GM19238 (cell line): ENCODE results near the gene NCAN.
A peak's percentile ranks its signal among the peaks of the same experiment; 100 is the strongest.
"Not testable (repeated sequence)": the region's sequence is repeated elsewhere in the genome, so short reads cannot be mapped to it uniquely, and the experiment has no call there.

Experiments used
- DNase-seq: peaks from one replicate; pipeline ENCODE4 v3.0.0; 2011; ENCODE audit warnings: low spot score; ENCODE audit not compliant: insufficient read length

The NCAN gene

DNA sequence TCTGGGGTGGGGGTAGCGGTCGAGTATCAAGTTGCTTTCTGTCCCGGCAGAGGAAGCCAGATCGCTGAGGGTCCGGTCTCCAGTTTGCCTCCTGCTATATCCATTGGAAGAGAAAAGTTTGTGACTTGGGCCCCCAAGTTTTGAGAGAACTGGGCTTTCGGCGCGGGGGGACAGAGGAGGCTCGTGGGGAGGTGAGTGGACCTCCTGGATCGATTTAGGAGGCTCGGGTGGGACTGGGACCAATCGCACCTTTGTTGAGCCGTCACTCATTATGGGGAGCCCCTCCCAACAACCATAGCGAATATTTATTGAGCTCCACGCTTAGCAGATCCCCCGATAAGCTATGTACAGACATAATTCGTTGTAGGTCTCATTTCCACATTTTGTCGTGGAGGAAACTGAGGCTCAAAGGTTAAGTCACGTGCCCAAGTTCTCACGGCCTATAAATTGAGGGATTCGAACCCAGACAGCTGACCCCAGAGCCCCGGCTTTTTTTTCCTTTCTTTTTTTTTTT is 18.8 kb upstream of the NCAN start:
- DNase-seq: no peak

DNA sequence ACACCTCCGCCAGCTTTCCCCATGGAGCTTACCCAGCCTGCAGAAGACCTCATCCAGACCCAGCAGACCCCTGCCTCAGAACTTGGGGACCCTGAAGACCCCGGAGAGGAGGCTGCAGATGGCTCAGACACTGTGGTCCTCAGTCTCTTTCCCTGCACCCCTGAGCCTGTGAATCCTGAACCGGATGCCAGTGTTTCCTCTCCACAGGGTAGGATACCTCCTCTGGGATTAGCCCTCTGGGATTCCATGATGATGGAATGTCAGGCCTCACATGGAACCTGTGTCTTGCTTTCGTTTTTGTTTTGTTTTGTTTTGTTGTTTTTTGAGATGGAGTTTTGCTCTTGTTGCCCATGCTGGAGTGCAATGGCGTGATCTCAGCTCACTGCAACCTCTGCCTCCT is 17.8 kb upstream of the NCAN start:
- DNase-seq: no peak

DNA sequence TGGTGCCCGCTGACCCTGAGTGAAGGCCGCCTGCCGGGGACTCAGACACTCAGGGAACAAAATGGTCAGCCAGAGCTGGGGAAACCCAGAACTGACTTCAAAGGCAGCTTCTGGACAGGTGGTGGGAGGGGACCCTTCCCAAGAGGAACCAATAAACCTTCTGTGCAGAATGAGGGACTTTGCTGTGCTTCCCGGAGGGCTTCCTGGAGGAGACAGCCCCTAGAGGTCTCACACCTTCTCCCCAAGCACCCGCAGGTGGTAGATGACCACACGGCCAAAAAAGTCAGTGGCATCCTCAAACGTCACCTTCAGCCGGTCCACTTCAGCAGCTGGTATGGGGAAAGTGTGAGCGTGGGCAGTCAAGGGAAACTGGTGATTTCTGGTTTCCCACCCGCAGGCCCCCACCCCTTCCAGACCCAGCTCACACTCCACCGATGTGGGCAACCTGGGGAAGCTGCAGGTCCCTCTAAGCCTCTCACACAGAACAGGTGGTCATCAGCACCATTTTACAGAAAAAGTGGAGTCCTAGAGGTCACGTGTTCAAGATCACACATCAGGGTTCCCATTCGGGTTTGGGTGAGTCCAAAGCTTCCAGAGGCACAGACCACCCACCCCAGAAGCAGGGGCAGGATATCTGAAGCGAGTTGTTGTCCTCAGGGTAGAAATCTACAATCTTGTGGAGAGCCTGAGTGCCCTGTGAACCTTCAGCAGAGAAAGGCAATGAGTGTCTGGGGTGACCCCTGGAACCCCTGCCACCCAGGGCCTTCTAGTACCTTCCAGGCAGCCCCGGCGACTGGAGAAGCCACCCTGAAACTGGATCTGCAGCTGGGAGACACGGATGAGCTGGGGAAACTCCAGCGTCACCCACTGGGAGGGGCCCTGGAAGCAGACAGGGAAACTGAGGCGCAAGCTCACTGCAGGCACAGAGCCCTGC is 9.8 kb upstream of the NCAN start:
- DNase-seq: no peak

DNA sequence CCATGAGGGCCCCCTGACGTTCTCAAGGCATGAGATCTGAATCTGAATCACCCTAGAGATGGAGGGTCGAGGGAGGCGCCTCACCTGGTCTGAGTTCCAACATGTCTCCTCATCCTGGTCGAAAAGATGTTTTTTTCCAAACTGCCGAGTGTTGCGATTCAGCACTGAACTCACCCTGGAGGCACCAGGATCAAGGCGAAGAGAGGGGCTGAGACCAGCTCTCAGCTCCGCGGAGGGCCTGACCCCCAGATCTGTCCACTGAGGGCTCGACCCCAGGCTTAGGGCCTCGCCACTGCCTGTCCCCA is 9.1 kb upstream of the NCAN start:
- DNase-seq: no peak

DNA sequence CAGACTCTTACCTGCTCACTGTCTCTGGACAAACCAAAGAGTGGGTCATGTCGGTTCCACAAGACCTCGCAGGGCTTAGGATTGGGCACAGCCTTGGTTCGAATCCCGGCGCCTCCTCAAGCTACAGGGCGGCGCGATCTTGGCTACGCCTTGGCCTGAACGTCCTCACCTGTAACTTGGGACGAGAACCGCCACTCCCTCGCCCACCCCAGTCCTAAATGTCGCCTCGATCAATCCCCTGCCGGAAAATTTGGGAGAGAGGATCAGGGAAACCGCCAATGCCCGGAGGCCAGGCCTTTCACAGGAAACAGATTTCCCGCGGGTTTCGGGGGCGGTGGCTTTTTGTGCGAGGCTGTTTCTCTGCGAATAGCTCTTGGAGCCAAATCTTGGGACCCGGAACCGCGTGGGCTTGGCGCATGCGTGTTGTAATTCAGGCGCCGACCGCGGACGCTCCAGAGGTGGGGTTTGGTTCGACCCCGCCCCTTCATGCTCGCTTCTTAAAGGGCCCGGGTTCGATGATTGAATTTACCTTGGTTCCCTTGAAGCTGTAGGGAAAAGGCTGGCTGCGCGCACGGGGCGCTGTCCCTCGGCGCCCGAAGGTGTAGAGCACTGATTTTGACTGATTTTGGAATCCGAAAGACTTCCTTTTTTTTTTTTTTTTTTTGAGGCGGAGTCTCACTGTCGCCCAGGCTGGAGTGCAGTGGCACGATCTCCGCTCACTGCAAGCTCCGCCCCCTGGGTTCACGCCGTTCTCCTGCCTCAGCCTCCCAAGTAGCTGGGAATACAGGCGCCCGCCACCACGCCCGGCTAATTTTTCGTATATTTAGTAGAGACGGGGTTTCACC is 8.5 kb upstream of the NCAN start, which contains the start of gene NR2C2AP:
Gene NR2C2AP (minus strand): TSS at position 403 of the 845 bp plus-strand sequence. CDS start 354 bp downstream, at position 49.
- DNase-seq: peak; percentile 98

DNA sequence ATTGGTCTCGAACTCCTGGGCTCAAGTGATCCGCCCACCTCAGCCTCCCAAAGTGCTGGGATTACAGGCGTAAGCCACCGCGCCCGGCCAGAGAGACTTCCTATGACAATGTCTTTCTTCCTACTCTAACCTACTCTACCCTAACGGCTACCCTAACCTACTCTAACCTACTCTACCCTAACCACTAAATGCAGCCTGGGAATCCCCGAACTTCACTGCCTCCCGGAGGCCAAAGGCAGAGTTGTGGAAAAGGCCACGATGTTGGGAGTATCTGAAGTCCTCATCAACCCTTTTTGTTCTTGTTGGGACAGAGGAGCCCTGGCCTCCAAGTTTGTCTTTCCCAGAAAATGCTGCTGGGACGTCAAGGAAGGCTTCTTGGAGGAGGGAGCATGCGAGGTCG is 7.6 kb upstream of the NCAN start:
- DNase-seq: no peak

DNA sequence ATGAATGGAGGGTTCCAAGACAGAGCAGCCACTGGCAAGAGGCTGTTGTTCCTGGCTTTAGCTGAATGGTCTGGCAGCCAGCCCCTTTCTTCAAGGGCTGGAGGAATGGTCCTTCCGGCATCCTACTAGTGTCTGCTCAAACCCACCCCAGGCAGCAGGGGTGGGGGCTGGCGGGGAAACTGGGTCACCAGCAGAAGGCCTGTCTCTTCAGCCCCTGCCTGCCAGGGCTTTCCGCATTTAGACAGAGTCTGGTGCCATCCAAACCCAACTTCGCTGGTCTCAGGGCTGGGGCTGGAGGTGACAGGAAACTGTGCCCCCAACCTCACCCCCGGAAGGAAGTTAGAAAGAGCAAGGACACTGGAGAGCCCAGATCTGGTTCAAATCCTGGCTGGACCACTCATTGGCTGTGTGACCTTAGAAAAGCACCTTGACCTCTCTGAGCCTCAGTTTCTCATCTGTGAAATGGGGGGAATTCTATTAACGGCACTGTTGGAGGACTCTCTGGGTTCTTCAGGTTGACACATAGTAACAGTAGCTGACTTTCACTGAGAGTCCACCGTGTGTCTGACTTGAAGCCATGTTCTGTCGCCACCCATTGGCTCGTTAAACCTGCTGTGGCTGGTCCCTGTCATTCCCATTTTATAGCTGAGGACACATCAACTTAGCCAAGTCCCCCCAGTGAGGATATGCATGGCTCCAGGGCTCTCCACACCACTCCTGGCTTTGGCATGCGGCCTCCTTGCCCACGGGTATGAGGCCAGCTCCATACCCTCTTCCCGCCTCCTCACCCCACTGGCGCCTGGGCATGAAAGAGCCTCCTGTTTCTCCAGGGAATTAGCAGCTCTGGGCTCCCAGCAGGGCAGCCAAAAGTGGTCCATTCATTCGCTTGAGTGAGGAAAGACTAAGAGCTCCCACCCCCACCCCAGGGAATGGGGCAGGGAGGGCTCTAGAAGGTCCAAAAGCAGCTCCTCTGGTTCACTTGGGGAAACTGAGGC is 6.0 kb upstream of the NCAN start:
- DNase-seq: no peak

DNA sequence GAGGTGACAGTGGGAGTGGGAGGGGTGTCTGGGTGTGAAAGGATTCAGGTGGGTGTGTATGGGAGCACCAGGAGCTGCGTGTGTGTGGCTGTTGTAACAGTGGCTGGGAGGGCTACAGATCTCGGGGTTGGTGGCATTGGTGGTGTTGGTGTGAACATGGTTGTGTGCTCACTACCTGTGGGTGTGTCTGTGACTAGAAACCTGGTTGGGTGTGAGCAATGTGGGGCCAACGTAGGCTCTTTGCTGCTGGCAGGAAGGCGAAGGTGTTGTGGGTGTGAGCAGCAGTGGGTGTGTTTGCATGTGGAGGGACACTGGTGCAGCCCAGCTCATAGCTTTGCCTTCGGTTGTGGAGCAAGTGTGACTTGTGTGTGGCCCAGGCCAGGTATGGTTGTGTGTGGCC is 4.8 kb upstream of the NCAN start:
- no peak for DNase-seq

DNA sequence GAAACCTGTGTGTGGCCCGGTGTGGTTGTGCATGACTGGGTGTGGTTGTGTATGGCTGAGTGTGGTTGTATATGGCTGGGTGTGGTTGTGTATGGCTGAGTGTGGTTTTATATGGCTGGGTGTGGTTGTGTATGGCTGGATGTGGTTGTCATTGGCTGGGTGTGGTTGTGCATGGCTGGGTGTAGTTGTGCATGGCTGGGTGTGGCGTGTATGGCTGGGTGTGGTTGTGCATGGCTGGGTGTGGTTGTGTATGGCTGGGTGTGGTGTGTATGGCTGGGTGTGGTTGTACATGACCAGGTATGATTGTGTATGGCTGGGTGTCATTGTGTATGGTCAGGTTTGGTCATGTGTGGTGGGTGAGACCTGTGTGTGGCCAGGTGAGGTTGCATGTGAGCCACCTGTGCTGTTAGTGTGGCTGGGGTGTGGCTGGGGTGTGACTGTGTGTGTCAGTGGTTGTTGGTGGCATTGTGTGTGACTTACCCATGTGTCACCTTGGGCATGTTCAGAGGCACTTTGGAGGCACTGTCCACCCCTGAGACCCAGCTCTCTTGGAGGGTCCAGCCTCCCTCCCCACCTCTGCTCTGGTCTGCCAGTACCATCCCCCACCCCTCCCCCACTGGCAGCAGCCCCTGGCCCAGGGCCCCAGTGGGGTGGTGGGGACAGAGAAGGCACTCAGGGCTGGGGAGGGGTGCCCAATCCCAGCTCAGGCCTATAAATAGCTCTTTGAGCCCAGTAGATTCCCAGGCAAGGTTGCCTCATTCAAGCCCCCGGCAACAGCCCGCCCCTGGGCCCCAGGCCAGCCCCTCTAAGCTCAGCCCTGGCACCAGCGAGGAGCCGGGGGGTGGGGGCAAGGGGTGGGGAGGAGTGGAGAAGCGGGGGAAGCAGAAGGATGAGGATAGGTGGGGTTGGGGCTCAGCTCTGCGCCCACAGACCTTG is 3.9 kb upstream of the NCAN start:
- no peak for DNase-seq

DNA sequence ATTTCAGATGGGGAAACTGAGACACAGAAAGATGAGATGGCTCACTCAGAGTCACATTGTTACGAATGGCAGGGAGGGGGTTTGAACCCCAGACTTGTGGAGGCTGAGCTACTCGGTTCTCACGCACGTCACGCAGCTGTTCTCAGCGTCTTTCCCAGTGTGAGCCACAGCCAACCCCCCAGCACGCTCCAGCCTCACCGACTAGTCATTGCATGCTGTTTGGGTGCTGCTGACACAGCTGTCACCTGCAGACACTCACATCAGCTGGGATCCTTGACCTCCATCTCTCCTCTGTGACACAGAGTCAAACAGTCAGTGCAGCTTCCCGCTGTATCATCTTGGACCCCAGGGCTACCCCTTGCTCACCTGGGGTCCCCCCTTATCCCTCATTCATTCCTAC is 2.4 kb upstream of the NCAN start:
- no peak for DNase-seq

DNA sequence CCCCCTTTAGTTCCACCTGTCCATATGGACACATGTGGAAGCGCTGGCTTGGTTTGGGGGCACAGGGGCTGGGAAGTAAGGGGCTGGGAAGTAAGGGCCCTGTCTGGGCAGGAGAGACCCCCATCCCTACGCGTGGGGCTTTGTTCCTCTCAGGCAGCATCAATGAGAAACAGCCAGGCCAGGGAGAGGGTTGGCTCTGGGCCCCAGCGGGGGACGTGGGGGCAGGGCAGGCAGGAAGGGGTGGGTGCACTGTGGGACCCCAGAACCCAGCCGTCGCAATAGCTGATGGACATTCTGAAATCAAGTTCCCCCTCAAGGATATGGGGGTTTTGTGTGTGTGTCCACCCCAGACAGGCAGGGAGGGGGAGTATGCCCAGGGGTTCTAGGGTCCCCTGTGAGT is 1.2 kb downstream of the NCAN start:
- DNase-seq: no peak

DNA sequence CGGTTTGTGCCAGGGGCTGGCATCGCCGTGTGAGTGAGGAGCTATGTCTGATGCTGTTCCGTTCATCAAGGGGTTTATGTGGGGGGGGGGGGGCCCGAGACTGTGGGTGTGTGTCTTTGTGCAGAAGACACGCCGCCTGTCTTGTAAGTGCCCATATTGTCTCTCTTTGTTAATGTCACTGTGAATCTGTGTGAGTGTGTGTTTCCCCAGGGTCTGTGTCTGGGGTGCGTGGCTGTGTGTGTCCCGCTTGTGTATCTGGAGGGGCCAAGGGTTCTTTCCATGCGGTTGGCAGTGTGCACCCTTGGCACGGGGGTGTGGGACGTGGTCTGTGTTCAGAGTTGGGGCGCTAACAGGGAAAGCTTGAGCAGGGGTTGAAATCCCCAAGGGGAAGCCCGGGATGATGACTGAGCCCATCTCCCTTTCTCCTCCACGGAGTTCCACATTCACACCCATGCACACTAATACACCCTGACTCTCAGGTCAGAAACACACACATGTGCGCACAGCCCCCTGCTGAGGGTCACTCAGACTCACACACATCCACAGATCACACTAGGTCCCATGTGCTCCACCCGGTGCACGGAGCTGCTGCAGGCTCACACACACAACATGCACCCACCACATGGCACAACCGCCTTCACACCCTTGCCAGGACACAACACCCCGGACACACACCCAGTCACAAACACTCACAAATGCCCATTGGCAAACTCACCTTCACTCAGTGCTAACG is 1.8 kb downstream of the NCAN start:
- DNase-seq: no peak

DNA sequence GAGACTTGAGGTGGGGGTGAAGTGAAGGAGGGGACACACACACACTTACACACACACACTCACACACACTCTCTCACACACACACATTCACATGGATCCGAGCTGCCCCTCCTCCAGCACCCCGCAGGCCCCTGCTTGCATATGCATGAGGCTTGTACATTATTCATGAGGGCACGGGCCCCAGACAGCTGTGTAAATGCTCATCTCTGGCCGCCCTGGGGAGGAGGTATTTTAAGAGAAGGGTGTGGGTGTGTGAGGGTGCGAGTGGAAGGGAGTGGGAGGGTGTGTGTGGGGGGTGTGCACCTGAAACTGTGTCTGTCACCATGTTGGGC is 2.4 kb downstream of the NCAN start:
- no peak for DNase-seq

DNA sequence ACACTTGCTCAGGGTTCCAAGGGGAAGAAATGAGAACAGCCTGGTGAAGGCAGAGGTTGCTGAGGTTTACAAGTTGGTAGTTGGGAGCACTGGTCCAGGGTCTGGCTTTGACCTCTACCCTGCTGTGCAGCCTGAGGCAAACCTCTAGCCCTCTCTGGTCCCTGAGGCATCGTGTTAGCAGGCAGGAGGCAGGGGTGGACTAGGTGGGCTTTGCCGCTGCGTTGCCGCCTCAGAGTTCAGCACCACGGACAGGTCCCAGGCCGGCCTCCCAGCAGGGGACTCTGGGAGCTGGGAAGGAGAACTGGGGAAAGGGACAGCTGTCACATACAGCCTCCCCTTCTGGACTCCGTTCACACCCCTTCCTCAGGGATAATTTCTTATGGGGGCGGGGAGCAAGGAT is 3.1 kb downstream of the NCAN start:
- no peak for DNase-seq

DNA sequence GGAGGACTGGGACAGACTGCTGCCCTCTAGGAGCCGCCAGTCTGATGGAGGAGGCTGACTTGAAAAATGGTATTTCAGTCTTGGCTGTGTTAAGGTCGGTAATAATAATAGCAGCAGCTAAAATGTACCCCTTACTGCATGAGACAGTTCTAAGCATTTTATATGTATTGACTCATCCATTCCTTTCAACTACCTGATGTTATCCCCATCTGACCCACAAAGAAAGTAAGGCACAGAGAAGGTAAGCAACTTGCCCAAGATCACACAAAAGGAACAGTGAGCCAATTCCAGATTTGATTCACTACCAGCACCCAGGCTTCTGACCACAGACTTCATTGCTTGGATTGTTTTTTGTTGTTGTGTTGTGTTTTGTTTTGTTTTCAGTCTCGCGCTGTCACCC is 4.0 kb downstream of the NCAN start:
- DNase-seq: no peak

DNA sequence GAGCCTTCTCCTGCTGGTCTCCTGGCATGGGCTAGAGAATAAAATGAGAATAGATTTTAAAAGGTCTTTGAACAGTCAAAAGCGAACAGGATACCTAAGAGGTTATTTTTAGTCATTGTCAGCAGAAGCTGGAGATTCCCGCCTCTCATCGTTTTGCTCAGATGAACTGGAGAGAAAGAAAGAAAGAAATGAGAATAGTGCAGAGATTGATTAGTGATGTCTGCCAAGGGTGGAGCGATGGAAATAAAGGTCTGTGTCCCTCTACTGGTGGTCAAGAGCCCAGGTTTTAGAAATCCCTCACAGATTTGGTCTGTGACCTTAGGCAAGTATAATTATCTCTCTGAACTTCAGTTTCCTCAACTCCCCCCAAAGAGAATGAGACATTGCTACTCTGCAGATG is 5.3 kb downstream of the NCAN start:
- DNase-seq: no peak

DNA sequence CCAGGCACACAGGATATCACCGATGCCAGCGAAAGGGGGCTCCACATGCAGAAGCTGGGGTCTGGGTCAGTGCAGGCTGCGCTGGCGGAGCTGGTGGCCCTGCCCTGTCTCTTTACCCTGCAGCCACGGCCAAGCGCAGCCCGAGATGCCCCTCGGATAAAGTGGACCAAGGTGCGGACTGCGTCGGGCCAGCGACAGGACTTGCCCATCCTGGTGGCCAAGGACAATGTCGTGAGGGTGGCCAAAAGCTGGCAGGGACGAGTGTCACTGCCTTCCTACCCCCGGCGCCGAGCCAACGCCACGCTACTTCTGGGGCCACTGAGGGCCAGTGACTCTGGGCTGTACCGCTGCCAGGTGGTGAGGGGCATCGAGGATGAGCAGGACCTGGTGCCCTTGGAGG is 7.2 kb downstream of the NCAN start:
- DNase-seq: no peak

DNA sequence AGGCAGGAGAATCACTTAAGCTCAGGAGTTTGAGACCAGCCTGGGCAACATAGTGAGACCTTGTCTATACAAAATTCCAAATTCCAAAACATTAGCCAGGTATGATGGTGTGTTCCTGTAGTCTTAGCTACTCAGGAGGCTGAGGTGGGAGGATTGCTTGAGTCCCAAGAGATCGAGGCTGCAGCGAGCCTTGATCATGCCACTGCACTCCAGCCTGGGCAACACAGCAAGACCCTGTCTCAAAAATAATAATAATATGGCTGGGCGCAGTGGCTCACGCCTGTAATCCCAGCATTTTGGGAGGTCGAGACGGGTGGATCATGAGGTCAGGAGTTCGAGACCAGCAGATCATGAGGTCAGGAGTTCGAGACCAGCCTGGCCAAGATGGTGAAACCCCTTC is 9.2 kb downstream of the NCAN start:
- not testable (repeated sequence) for DNase-seq

DNA sequence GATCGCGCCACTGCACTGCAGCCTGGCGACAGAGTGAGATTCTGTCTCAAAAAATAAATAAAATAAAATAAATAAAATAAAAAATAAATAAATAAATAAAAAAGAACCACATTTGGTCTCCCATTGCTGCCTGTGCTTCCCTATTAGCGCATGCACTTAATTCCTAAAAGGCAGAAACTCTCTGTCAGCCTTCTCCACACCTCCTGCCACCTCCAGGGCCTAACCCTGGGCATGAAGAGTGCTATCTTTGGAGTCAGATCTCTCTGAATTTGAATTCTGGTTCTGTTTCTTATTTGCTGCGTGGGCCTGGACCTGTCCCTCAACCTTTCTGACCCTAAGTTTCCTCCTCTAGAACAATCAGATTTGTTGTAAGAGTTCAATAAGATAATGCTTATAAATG is 11.3 kb downstream of the NCAN start:
- DNase-seq: no peak

DNA sequence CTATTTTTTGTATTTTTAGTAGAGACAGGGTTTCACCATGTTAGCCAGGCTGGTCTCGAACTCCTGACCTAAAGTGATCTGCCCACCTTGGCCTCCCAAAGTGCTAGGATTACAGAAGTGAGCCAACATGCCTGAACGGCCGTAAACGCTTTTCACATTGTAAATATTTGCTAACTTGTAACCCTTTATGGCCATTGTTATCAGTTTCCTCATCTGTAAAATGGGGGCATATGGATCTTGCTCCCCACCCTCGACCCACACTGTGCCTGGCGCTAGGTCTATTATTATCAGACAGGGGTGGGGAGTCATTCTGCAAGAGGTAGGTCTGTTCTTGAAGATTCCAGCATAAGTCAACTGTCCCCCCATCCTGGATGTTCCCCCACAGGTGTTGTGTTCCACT is 11.9 kb downstream of the NCAN start:
- DNase-seq: no peak
